ENCODE data around the gene ACMSD. TPM values are rescaled to one million over a fixed set of nuclear protein-coding genes. Genes with fewer than 3 reads are reported as not detected.
A peak's percentile ranks its signal among the peaks of the same experiment; 100 is the strongest.

The ACMSD gene
- total RNA-seq, 1 donor = not detected

DNA sequence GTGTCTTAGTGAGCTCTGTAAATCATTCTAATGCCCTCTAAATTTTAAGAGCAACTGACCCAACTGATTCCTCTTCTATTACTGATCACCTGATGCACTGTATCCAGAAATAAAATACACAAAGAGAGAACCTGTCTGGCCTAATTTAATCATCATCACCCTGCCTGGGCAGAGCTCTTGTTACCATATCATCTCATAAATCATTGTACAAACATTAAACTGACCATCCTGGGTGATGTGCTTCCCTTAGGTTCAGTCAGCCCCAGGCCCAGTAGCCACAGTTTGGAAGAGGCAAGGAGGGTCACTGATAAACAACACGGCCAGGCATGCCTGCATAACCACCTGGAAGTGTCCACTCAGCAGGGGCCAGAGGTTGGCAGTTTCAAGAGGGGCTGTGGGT is 22.7 kb upstream of the ACMSD start:
- Histone ChIP-seq H4K20me1 (ENCODE audit: insufficient read depth, low read length) (no peaks in the 10 kb centered on the region), H3K4me3 (ENCODE audit: insufficient read depth, low read length) (no peak overlapping the region), H3K4me1 (ENCODE audit: insufficient read depth, low read length) (peaks cover 9% of the 10 kb centered on the region), H3K27ac (ENCODE audit: low read depth, low read length) (no peak overlapping the region), H2AFZ (ENCODE audit: low read length) (no peak overlapping the region), H3K27me3 (ENCODE audit: insufficient read depth, low read length) (no peaks in the 10 kb centered on the region), H3K36me3 (ENCODE audit: insufficient read depth, low read length) (no peaks in the 10 kb centered on the region), H3K4me2 (ENCODE audit: insufficient read depth, low read length) (no peak overlapping the region), H3K9me3 (ENCODE audit: low read depth, low read length) (no peaks in the 10 kb centered on the region), H3K79me2 (ENCODE audit: insufficient read depth, low read length) (no peaks in the 10 kb centered on the region)
- DNase-seq (ENCODE audit: insufficient read length, low spot score, missing footprints) = no peak
- no peak for TF ChIP-seq CTCF (IDR thresholded peaks at IDR 0.05; ENCODE audit: extremely low read depth, low read depth, low read length)

DNA sequence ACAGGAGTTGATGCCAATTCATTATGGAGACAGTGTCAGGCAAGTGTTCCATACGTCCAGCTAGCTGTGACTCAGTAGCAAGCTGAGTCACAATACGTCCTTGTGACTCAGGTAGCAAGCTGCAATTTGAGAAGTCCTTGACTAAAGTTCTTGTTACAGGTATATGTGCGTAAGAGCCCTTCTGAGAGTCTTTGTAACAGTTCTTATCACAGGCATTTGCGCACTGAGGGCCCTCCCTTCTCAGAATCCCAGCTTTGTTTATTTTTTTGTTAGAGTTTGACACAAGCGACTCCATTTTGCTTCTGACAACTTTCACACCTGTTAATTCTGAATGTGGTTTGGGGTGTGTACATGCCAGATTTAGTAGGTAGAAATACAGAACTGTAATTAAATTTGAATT is 20.1 kb upstream of the ACMSD start:
- H3K4me3 ChIP-seq (ENCODE audit: insufficient read depth, low read length) = no peak overlapping the region
- no peak for DNase-seq (ENCODE audit: insufficient read length, low spot score, missing footprints)
- no peak overlapping the region for H3K4me2 ChIP-seq (ENCODE audit: insufficient read depth, low read length)
- H2AFZ ChIP-seq (ENCODE audit: low read length) = peak overlapping the region; percentile 3
- peaks cover 9% of the 10 kb centered on the region for H3K4me1 ChIP-seq (ENCODE audit: insufficient read depth, low read length)
- no peaks in the 10 kb centered on the region for H4K20me1 ChIP-seq (ENCODE audit: insufficient read depth, low read length)
- H3K27me3 ChIP-seq (ENCODE audit: insufficient read depth, low read length) = no peaks in the 10 kb centered on the region
- H3K27ac ChIP-seq (ENCODE audit: low read depth, low read length) = no peak overlapping the region
- no peaks in the 10 kb centered on the region for H3K36me3 ChIP-seq (ENCODE audit: insufficient read depth, low read length)
- no peaks in the 10 kb centered on the region for H3K9me3 ChIP-seq (ENCODE audit: low read depth, low read length)
- no peaks in the 10 kb centered on the region for H3K79me2 ChIP-seq (ENCODE audit: insufficient read depth, low read length)
- TF ChIP-seq CTCF (IDR thresholded peaks at IDR 0.05; ENCODE audit: extremely low read depth, low read depth, low read length) = no peak

GRCh38 chr2:134819334-134819733 is 19.1 kb upstream of the ACMSD start:
- H3K36me3 ChIP-seq (ENCODE audit: insufficient read depth, low read length) = no peaks in the 10 kb centered on the region
- H3K4me3 ChIP-seq (ENCODE audit: insufficient read depth, low read length) = no peak overlapping the region
- no peak overlapping the region for H3K4me2 ChIP-seq (ENCODE audit: insufficient read depth, low read length)
- H4K20me1 ChIP-seq (ENCODE audit: insufficient read depth, low read length) = no peaks in the 10 kb centered on the region
- no peak overlapping the region for H3K27ac ChIP-seq (ENCODE audit: low read depth, low read length)
- H3K4me1 ChIP-seq (ENCODE audit: insufficient read depth, low read length) = peaks cover 9% of the 10 kb centered on the region
- DNase-seq (ENCODE audit: insufficient read length, low spot score, missing footprints) = peak; percentile 94
- H3K9me3 ChIP-seq (ENCODE audit: low read depth, low read length) = no peaks in the 10 kb centered on the region
- no peaks in the 10 kb centered on the region for H3K27me3 ChIP-seq (ENCODE audit: insufficient read depth, low read length)
- TF ChIP-seq CTCF (IDR thresholded peaks at IDR 0.05; ENCODE audit: extremely low read depth, low read depth, low read length) = no peak
- H2AFZ ChIP-seq (ENCODE audit: low read length) = peak overlapping the region; percentile 39
- H3K79me2 ChIP-seq (ENCODE audit: insufficient read depth, low read length) = no peaks in the 10 kb centered on the region

DNA sequence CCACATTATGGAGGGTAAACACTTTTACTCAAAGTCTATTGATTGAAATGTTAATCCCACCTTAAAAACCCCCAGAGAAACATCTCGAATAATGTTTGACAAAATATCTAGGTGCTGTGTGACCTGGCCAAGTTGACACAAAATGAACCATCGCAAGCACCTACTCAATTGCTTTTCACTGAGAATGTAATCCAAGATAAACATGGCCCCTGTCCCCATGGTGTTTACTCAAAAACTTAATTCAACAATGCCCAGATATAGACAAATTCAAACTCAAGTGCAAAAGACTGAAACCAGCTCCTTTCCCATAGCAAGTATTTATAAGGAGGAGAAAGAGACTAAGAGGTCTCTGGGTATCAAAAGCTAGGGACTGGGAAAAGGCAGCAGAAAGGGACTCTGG is 15.0 kb upstream of the ACMSD start:
- Histone ChIP-seq H3K4me1 (ENCODE audit: insufficient read depth, low read length) (peaks cover 9% of the 10 kb centered on the region), H4K20me1 (ENCODE audit: insufficient read depth, low read length) (no peaks in the 10 kb centered on the region), H3K79me2 (ENCODE audit: insufficient read depth, low read length) (no peaks in the 10 kb centered on the region), H2AFZ (ENCODE audit: low read length) (no peak overlapping the region), H3K4me2 (ENCODE audit: insufficient read depth, low read length) (no peak overlapping the region), H3K27me3 (ENCODE audit: insufficient read depth, low read length) (no peaks in the 10 kb centered on the region), H3K36me3 (ENCODE audit: insufficient read depth, low read length) (no peaks in the 10 kb centered on the region), H3K4me3 (ENCODE audit: insufficient read depth, low read length) (no peak overlapping the region), H3K27ac (ENCODE audit: low read depth, low read length) (no peak overlapping the region), H3K9me3 (ENCODE audit: low read depth, low read length) (no peaks in the 10 kb centered on the region)
- no peak for TF ChIP-seq CTCF (IDR thresholded peaks at IDR 0.05; ENCODE audit: extremely low read depth, low read depth, low read length)
- DNase-seq (ENCODE audit: insufficient read length, low spot score, missing footprints) = no peak
